Activated CD4-positive, alpha-beta memory T cell treated with anti-CD3 and anti-CD28 coated beads, Interleukin-2, amount 10 ng/mL, durations not matched to agents 7 days and 5 days (primary cell): Measurements from ENCODE around the gene NACC2. TPM values are rescaled to one million over a fixed set of nuclear protein-coding genes. Genes with fewer than 3 reads are reported as not detected.
"Not testable (repeated sequence)": the region's sequence is repeated elsewhere in the genome, so short reads cannot be mapped to it uniquely, and the experiment has no call there.

Experiments
- CTCF ChIA-PET: fragments of 350-600 bp; sonication (Branson Sonifier 250); formaldehyde crosslinking; loops from one replicate; lab custom pipeline; 2021; ENCODE audit warnings: antibody characterized with exemption, inconsistent platforms; lab: Charles Lee
- POLR2A ChIA-PET: fragments of 350-600 bp; sonication (Branson Sonifier 250); formaldehyde crosslinking; loops from one replicate; lab custom pipeline; 2021; ENCODE audit warnings: antibody characterized with exemption; lab: Charles Lee
- DNase-seq: peaks from one replicate; pipeline ENCODE4 v3.0.0-alpha.2; 2020
- H3K27ac Mint-ChIP-seq: one replicate; pipeline ENCODE4 v1.8.0; 2021; ENCODE audit warnings: mild to moderate bottlenecking, mixed read lengths
- H3K27me3 Mint-ChIP-seq: one replicate; pipeline ENCODE4 v1.8.0; 2021; ENCODE audit warnings: mixed read lengths
- H3K36me3 Mint-ChIP-seq: one replicate; pipeline ENCODE4 v1.8.0; 2021; ENCODE audit warnings: low read depth, mixed read lengths
- H3K4me1 Mint-ChIP-seq: one replicate; pipeline ENCODE4 v1.8.0; 2021; ENCODE audit warnings: mixed read lengths
- H3K4me3 Mint-ChIP-seq: one replicate; pipeline ENCODE4 v1.8.0; 2021; ENCODE audit warnings: mild to moderate bottlenecking, mixed read lengths
- H3K9me3 Mint-ChIP-seq: one replicate; pipeline ENCODE4 v1.8.0; 2021; ENCODE audit warnings: mixed read lengths
- total RNA-seq, 2 experiments: library from RNA; stranded (reverse); gene quantifications; one replicate each; pipeline ENCODE4 v1.2.3, GENCODE V29; 2021

NACC2 gene
- total RNA-seq, 2 experiments from 2014 or later: 8.1 to 8.7 TPM

- CTCF ChIA-PET, H3K27me3 Mint-ChIP-seq, H3K4me3 Mint-ChIP-seq, H3K4me1 Mint-ChIP-seq, DNase-seq, H3K27ac Mint-ChIP-seq, POLR2A ChIA-PET: not testable (repeated sequence)
- peaks cover 18% of the 10 kb centered on the region for H3K36me3 Mint-ChIP-seq
- peaks cover 21% of the 10 kb centered on the region for H3K9me3 Mint-ChIP-seq
These were observed 54.2 kb downstream of the NACC2 start for GRCh38 chr9:136040848-136041247.

- Mint-ChIP-seq H3K4me3 (no peak overlapping the region), H3K36me3 (peaks cover 18% of the 10 kb centered on the region), H3K9me3 (peaks cover 21% of the 10 kb centered on the region), H3K27ac (no peak overlapping the region), H3K4me1 (no peaks in the 10 kb centered on the region), H3K27me3 (no peaks in the 10 kb centered on the region)
- no peak for DNase-seq
- ChIA-PET CTCF (no interaction called here), POLR2A (no interaction called here)
These were observed 55.6 kb downstream of the NACC2 start for GRCh38 chr9:136039488-136039887.

GRCh38 chr9:136036848-136037247 lies 58.2 kb downstream of the NACC2 start:
- POLR2A ChIA-PET: interaction anchor here (0.6 kb wide), 1 partner anchor 1775 kb away, joined by 3 read pairs; no protein-coding TSS in a partner anchor
- no peak overlapping the region for H3K4me3 Mint-ChIP-seq
- H3K4me1 Mint-ChIP-seq: no peaks in the 10 kb centered on the region
- H3K27me3 Mint-ChIP-seq: no peaks in the 10 kb centered on the region
- H3K9me3 Mint-ChIP-seq: peaks cover 21% of the 10 kb centered on the region
- H3K27ac Mint-ChIP-seq: no peak overlapping the region
- no peak for DNase-seq
- CTCF ChIA-PET: no interaction called here
- H3K36me3 Mint-ChIP-seq: peaks cover 19% of the 10 kb centered on the region

- DNase-seq: no peak
- POLR2A ChIA-PET: no interaction called here
- peaks cover 22% of the 10 kb centered on the region for H3K36me3 Mint-ChIP-seq
- H3K9me3 Mint-ChIP-seq: peaks cover 21% of the 10 kb centered on the region
- no peaks in the 10 kb centered on the region for H3K4me1 Mint-ChIP-seq
- CTCF ChIA-PET: no interaction called here
- H3K27ac Mint-ChIP-seq: no peak overlapping the region
- H3K27me3 Mint-ChIP-seq: no peaks in the 10 kb centered on the region
- H3K4me3 Mint-ChIP-seq: no peak overlapping the region
These were observed 59.0 kb downstream of the NACC2 start for GRCh38 chr9:136036050-136036449.

GRCh38 chr9:136031741-136032730 lies 63.1 kb downstream of the NACC2 start:
- Mint-ChIP-seq H3K4me3 (no peak overlapping the region), H3K36me3 (peaks cover 18% of the 10 kb centered on the region), H3K27ac (no peak overlapping the region), H3K4me1 (no peaks in the 10 kb centered on the region), H3K27me3 (no peaks in the 10 kb centered on the region), H3K9me3 (peaks cover 7% of the 10 kb centered on the region)
- CTCF ChIA-PET: no interaction called here
- no peak for DNase-seq
- POLR2A ChIA-PET: no interaction called here

- Mint-ChIP-seq H3K9me3 (no peaks in the 10 kb centered on the region), H3K4me3 (no peak overlapping the region), H3K27ac (no peak overlapping the region), H3K4me1 (no peaks in the 10 kb centered on the region), H3K36me3 (peaks cover 15% of the 10 kb centered on the region), H3K27me3 (no peaks in the 10 kb centered on the region)
- ChIA-PET CTCF (no interaction called here), POLR2A (no interaction called here)
- DNase-seq: no peak
These were observed 64.0 kb downstream of the NACC2 start for GRCh38 chr9:136031094-136031493.

GRCh38 chr9:136029556-136029955 lies 65.5 kb downstream of the NACC2 start:
- Mint-ChIP-seq H3K9me3 (no peaks in the 10 kb centered on the region), H3K27me3 (no peaks in the 10 kb centered on the region), H3K27ac (no peak overlapping the region), H3K4me1 (no peaks in the 10 kb centered on the region), H3K36me3 (peaks cover 15% of the 10 kb centered on the region), H3K4me3 (no peak overlapping the region)
- ChIA-PET POLR2A (no interaction called here), CTCF (no interaction called here)
- no peak for DNase-seq

GRCh38 chr9:136028760-136029470 lies 66.2 kb downstream of the NACC2 start:
- CTCF ChIA-PET: no interaction called here

GRCh38 chr9:136026943-136027289 lies 68.2 kb downstream of the NACC2 start:
- H3K4me3 Mint-ChIP-seq, POLR2A ChIA-PET, H3K27ac Mint-ChIP-seq, DNase-seq, H3K27me3 Mint-ChIP-seq, CTCF ChIA-PET, H3K4me1 Mint-ChIP-seq, H3K9me3 Mint-ChIP-seq: not testable (repeated sequence)
- H3K36me3 Mint-ChIP-seq: peaks cover 14% of the 10 kb centered on the region

More at GRCh38 chr9:136028760-136029470, 66.2 kb downstream of the NACC2 start:
- POLR2A ChIA-PET: no interaction called here
- Mint-ChIP-seq H3K4me3 (no peak overlapping the region), H3K9me3 (no peaks in the 10 kb centered on the region), H3K27ac (no peak overlapping the region), H3K4me1 (no peaks in the 10 kb centered on the region), H3K36me3 (peaks cover 15% of the 10 kb centered on the region), H3K27me3 (no peaks in the 10 kb centered on the region)
- DNase-seq: no peak

GRCh38 chr9:136026266-136026942 lies 68.7 kb downstream of the NACC2 start:
- H3K4me3 Mint-ChIP-seq: no peak overlapping the region
- H3K4me1 Mint-ChIP-seq: no peaks in the 10 kb centered on the region
- H3K9me3 Mint-ChIP-seq: no peaks in the 10 kb centered on the region
- H3K27ac Mint-ChIP-seq: no peak overlapping the region
- H3K27me3 Mint-ChIP-seq: no peaks in the 10 kb centered on the region
- DNase-seq: no peak
- H3K36me3 Mint-ChIP-seq: peaks cover 11% of the 10 kb centered on the region
- ChIA-PET CTCF (no interaction called here), POLR2A (no interaction called here)

- Mint-ChIP-seq H3K4me3 (no peak overlapping the region), H3K27me3 (no peaks in the 10 kb centered on the region), H3K9me3 (no peaks in the 10 kb centered on the region), H3K36me3 (peaks cover 7% of the 10 kb centered on the region), H3K4me1 (no peaks in the 10 kb centered on the region), H3K27ac (no peak overlapping the region)
- ChIA-PET POLR2A (no interaction called here), CTCF (no interaction called here)
- no peak for DNase-seq
These were observed 69.6 kb downstream of the NACC2 start for GRCh38 chr9:136025481-136025880.

- H3K27me3 Mint-ChIP-seq: no peaks in the 10 kb centered on the region
- POLR2A ChIA-PET: no interaction called here
- H3K4me3 Mint-ChIP-seq: no peak overlapping the region
- CTCF ChIA-PET: no interaction called here
- no peak for DNase-seq
- H3K4me1 Mint-ChIP-seq: no peaks in the 10 kb centered on the region
- no peaks in the 10 kb centered on the region for H3K9me3 Mint-ChIP-seq
- H3K27ac Mint-ChIP-seq: no peak overlapping the region
- H3K36me3 Mint-ChIP-seq: peaks cover 7% of the 10 kb centered on the region
These were observed 70.3 kb downstream of the NACC2 start for GRCh38 chr9:136024696-136025316.

- H3K4me1 Mint-ChIP-seq: no peaks in the 10 kb centered on the region
- no peaks in the 10 kb centered on the region for H3K27me3 Mint-ChIP-seq
- no peak overlapping the region for H3K4me3 Mint-ChIP-seq
- CTCF ChIA-PET: no interaction called here
- no peak for DNase-seq
- no peaks in the 10 kb centered on the region for H3K9me3 Mint-ChIP-seq
- POLR2A ChIA-PET: no interaction called here
- peaks cover 7% of the 10 kb centered on the region for H3K36me3 Mint-ChIP-seq
- no peak overlapping the region for H3K27ac Mint-ChIP-seq
These were observed 70.8 kb downstream of the NACC2 start for GRCh38 chr9:136024286-136024685.
